Mesenchymal stem cell (in vitro differentiated cells and primary cell): ENCODE measurements around the gene CPNE7.

Experiments
- DNase-seq: peaks from one replicate; pipeline ENCODE4 v3.0.0-alpha.2; 2013
- H2AFZ ChIP-seq: one replicate; pipeline ENCODE4 v1.6.1; 2013; ENCODE audit warnings: low read depth, mild to moderate bottlenecking, control low read depth, inconsistent platforms, low read length, moderate library complexity
- H2AK5ac ChIP-seq: 2 replicates; pipeline ENCODE4 v1.6.1; 2013; ENCODE audit warnings: low read length, moderate library complexity, mild to moderate bottlenecking, inconsistent platforms; ENCODE audit not compliant: severe bottlenecking
- H2BK120ac ChIP-seq: one replicate; pipeline ENCODE4 v1.6.1; 2013; ENCODE audit warnings: low read depth, mild to moderate bottlenecking, inconsistent platforms, low read length, moderate library complexity
- H2BK12ac ChIP-seq, 2 experiments: one replicate each; pipeline ENCODE4 v1.6.1; 2013; ENCODE audit warnings: inconsistent platforms in 2 of 2, low read length in 2 of 2, mild to moderate bottlenecking in 2 of 2, moderate library complexity in 2 of 2, control low read depth in 1 of 2
- H2BK15ac ChIP-seq: one replicate; pipeline ENCODE4 v1.6.1; 2013; ENCODE audit warnings: mild to moderate bottlenecking, low read depth, inconsistent platforms; ENCODE audit not compliant: poor library complexity, severe bottlenecking
- H2BK5ac ChIP-seq: 2 replicates; pipeline ENCODE4 v1.6.1; 2013; ENCODE audit warnings: low read depth, mild to moderate bottlenecking, low read length, control low read depth, inconsistent platforms; ENCODE audit not compliant: poor library complexity, severe bottlenecking
- H3K14ac ChIP-seq, 2 experiments: one replicate each; pipeline ENCODE4 v1.6.1; 2013; ENCODE audit warnings: inconsistent platforms in 2 of 2, low read length in 2 of 2, control low read depth in 1 of 2, mild to moderate bottlenecking in 1 of 2, moderate library complexity in 1 of 2
- H3K18ac ChIP-seq, 2 experiments: one replicate each; pipeline ENCODE4 v1.6.1; 2013; ENCODE audit warnings: inconsistent platforms in 2 of 2, low read length in 2 of 2, control low read depth in 1 of 2, low read depth in 1 of 2, mild to moderate bottlenecking in 1 of 2
- H3K23ac ChIP-seq, 2 experiments: one replicate each; pipeline ENCODE4 v1.6.1; 2013; ENCODE audit warnings: inconsistent platforms in 2 of 2, low read length in 2 of 2, mild to moderate bottlenecking in 2 of 2, moderate library complexity in 2 of 2, control low read depth in 1 of 2
- H3K27ac ChIP-seq: 2 replicates; pipeline ENCODE4 v1.5.1; 2013; ENCODE audit warnings: mild to moderate bottlenecking, moderate library complexity, low read length, control low read depth, inconsistent platforms; ENCODE audit not compliant: poor library complexity, severe bottlenecking
- H3K27me3 ChIP-seq, 2 experiments: 2 replicates each; pipeline versions ENCODE4 v1.6.1 to v1.7.0; 2013; ENCODE audit warnings: low read length in 2 of 2, mild to moderate bottlenecking in 2 of 2, moderate library complexity in 2 of 2, control low read depth in 1 of 2, inconsistent platforms in 1 of 2; ENCODE audit not compliant: control insufficient read depth in 1 of 2, insufficient read depth in 1 of 2
- H3K36me3 ChIP-seq, 2 experiments: 2 replicates each; pipeline versions ENCODE4 v1.6.1 to v1.7.0; 2013; ENCODE audit warnings: low read length in 2 of 2, control low read depth in 1 of 2, inconsistent platforms in 1 of 2, low read depth in 1 of 2, mild to moderate bottlenecking in 1 of 2; ENCODE audit not compliant: insufficient read depth in 2 of 2, control insufficient read depth in 1 of 2
- H3K4ac ChIP-seq, 2 experiments: one replicate each; pipeline ENCODE4 v1.6.1; 2013; ENCODE audit warnings: inconsistent platforms in 2 of 2, low read length in 2 of 2, mild to moderate bottlenecking in 2 of 2, moderate library complexity in 2 of 2, control low read depth in 1 of 2, low read depth in 1 of 2
- H3K4me1 ChIP-seq: 2 replicates; pipeline ENCODE4 v1.6.1; 2013; ENCODE audit warnings: low read depth, low read length, control low read depth; ENCODE audit not compliant: control insufficient read depth, insufficient read depth
- H3K4me2 ChIP-seq: 2 replicates; pipeline ENCODE4 v1.6.1; 2013; ENCODE audit warnings: low read length, mild to moderate bottlenecking, inconsistent platforms; ENCODE audit not compliant: poor library complexity, severe bottlenecking
- H3K4me3 ChIP-seq, 2 experiments: 2 replicates each; pipeline versions ENCODE4 v1.5.1 to v1.7.0; 2013; ENCODE audit warnings: low read length in 2 of 2, mild to moderate bottlenecking in 2 of 2, control low read depth in 1 of 2, low read depth in 1 of 2; ENCODE audit not compliant: insufficient read depth in 1 of 2
- H3K79me1 ChIP-seq: replicated peaks from 2 replicates; pipeline ENCODE4 v1.6.1; 2013; ENCODE audit warnings: mild to moderate bottlenecking, control low read depth, low read length, inconsistent platforms; ENCODE audit not compliant: poor library complexity, severe bottlenecking
- H3K9ac ChIP-seq: 2 replicates; pipeline ENCODE4 v1.7.0; 2013; ENCODE audit warnings: mild to moderate bottlenecking, low read length, moderate library complexity
- H3K9me3 ChIP-seq: 2 replicates; pipeline ENCODE4 v1.7.0; 2013; ENCODE audit warnings: mild to moderate bottlenecking, low read length; ENCODE audit not compliant: control insufficient read depth
- H4K8ac ChIP-seq: one replicate; pipeline ENCODE4 v1.6.1; 2013; ENCODE audit warnings: inconsistent platforms, mild to moderate bottlenecking, low read length, moderate library complexity
- H4K91ac ChIP-seq: one replicate; pipeline ENCODE4 v1.6.1; 2013; ENCODE audit warnings: mild to moderate bottlenecking, low read length, inconsistent platforms
- WGBS: methylation state at CpG from one replicate; pipeline ENCODE4 v1.1.7; 2013; ENCODE audit warnings: mixed read lengths; 5-methylcytosine and 5-hydroxymethylcytosine counted together

The CPNE7 gene

GRCh38 chr16:89602952-89603590 lies 27.5 kb downstream of the CPNE7 start:
- peaks cover 0 to 24% of the 10 kb centered on the region in 2 experiments for H3K27me3 ChIP-seq
- no peak overlapping the region for H2AK5ac ChIP-seq
- peak overlapping the region in 1 of 2 experiments; percentile 29 for H3K4me3 ChIP-seq
- no peaks in the 10 kb centered on the region for H3K36me3 ChIP-seq
- H3K27ac ChIP-seq: peak overlapping the region; percentile 85
- WGBS: 69% methylated on average over 4 of the region's 5 CpGs
- no peaks in the 10 kb centered on the region for H3K79me1 ChIP-seq
- no peaks in the 10 kb centered on the region for H3K9me3 ChIP-seq
- peak overlapping the region; percentile 66 for H4K8ac ChIP-seq
- no peak overlapping the region for H3K9ac ChIP-seq
- peak overlapping the region; percentile 25 to 79 for H2BK12ac ChIP-seq
- peak overlapping the region; percentile 44 to 45 for H3K18ac ChIP-seq
- H4K91ac ChIP-seq: peak overlapping the region; percentile 78
- peak overlapping the region in 1 of 2 experiments; percentile 37 for H3K14ac ChIP-seq
- H3K23ac ChIP-seq: no peak overlapping the region
- no peak overlapping the region for H2BK15ac ChIP-seq
- H2BK120ac ChIP-seq: no peak overlapping the region
- H3K4ac ChIP-seq: peak overlapping the region; percentile 12 to 35
- H3K4me2 ChIP-seq: peak overlapping the region; percentile 15
- peak overlapping the region; percentile 35 for H2BK5ac ChIP-seq
- peak overlapping the region; percentile 7 for H2AFZ ChIP-seq
- peaks cover 29% of the 10 kb centered on the region for H3K4me1 ChIP-seq
- no peak for DNase-seq

DNA sequence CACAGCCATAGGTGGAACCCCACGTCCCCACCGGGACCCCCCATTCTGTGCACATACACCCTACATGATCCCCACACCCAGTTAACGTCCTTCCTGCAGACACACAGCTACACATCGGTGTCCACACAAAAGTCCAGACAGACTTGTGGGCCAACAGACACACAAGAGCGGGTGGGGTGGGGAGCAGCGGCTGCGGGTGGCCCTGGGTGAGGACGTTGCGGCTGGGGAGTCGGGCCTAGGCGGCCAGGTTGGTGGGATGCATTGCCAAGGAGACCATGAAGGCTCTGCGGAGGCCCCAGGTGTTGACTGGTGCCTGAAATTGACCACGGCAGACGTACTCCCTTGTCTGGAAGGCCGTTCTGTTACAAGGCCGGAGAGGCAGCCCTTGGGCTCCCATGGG lies 29.2 kb downstream of the CPNE7 start:
- no peak overlapping the region for H2BK12ac ChIP-seq
- no peak overlapping the region for H2BK5ac ChIP-seq
- no peak overlapping the region for H3K4me2 ChIP-seq
- no peak overlapping the region for H2AK5ac ChIP-seq
- H3K27me3 ChIP-seq: peaks cover 0 to 31% of the 10 kb centered on the region in 2 experiments
- no peak overlapping the region for H3K4ac ChIP-seq
- H3K4me3 ChIP-seq: no peak overlapping the region
- no peak overlapping the region for H3K23ac ChIP-seq
- no peak overlapping the region for H3K18ac ChIP-seq
- no peak overlapping the region for H3K9ac ChIP-seq
- H3K9me3 ChIP-seq: no peaks in the 10 kb centered on the region
- no peak for DNase-seq
- H3K27ac ChIP-seq: no peak overlapping the region
- peaks cover 32% of the 10 kb centered on the region for H3K4me1 ChIP-seq
- no peak overlapping the region for H2BK120ac ChIP-seq
- H3K36me3 ChIP-seq: no peaks in the 10 kb centered on the region
- WGBS: 93% methylated on average over 16 of the region's 16 CpGs
- H3K79me1 ChIP-seq: no peaks in the 10 kb centered on the region
- H2AFZ ChIP-seq: no peak overlapping the region
- H4K8ac ChIP-seq: no peak overlapping the region
- H4K91ac ChIP-seq: no peak overlapping the region
- no peak overlapping the region for H2BK15ac ChIP-seq
- H3K14ac ChIP-seq: no peak overlapping the region

- Histone ChIP-seq H3K27me3 (peaks cover 0 to 31% of the 10 kb centered on the region in 2 experiments), H3K27ac (no peak overlapping the region), H3K4me3 (no peak overlapping the region), H4K8ac (no peak overlapping the region), H2AK5ac (no peak overlapping the region), H3K9ac (no peak overlapping the region), H3K4me2 (no peak overlapping the region), H3K9me3 (no peaks in the 10 kb centered on the region), H4K91ac (no peak overlapping the region), H2BK120ac (no peak overlapping the region), H3K4ac (no peak overlapping the region), H3K4me1 (peaks cover 31% of the 10 kb centered on the region), H3K14ac (no peak overlapping the region), H3K23ac (no peak overlapping the region), H3K18ac (no peak overlapping the region), H3K79me1 (no peaks in the 10 kb centered on the region), H2BK5ac (no peak overlapping the region), H2BK15ac (peak overlapping the region; percentile 74), H2BK12ac (no peak overlapping the region), H2AFZ (no peak overlapping the region), H3K36me3 (no peaks in the 10 kb centered on the region)
- 95% methylated on average over 33 of the region's 34 CpGs for WGBS
- no peak for DNase-seq
Observed at GRCh38 chr16:89605186-89605970, 29.8 kb downstream of the CPNE7 start.

DNA sequence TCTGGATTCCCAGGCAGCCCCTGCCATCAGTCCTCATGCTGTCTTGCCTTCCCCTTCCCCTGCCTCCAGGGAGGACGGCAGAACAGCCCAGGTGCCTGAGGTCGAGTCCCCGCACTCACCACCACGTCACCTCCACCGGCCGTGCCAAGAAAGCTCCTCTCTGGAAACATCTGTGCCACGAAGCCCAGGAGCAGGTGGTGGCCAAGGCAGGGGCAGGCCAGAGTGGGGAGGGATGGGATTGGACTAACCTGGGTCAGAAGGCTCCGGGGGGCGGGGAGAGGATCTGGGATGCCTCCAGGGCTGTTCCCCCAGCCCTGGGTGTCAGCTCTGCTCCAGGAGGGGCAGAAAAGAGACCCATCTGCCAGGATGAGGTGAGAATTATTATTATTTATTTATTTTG lies 30.4 kb downstream of the CPNE7 start:
- Histone ChIP-seq H2BK15ac (peak overlapping the region; percentile 74), H3K9me3 (no peaks in the 10 kb centered on the region), H2BK5ac (no peak overlapping the region), H2AFZ (no peak overlapping the region), H2BK12ac (no peak overlapping the region), H3K79me1 (no peaks in the 10 kb centered on the region), H3K36me3 (no peaks in the 10 kb centered on the region), H3K4me2 (no peak overlapping the region), H3K23ac (no peak overlapping the region), H3K4me1 (peaks cover 28% of the 10 kb centered on the region), H3K9ac (no peak overlapping the region), H2BK120ac (no peak overlapping the region), H3K4me3 (no peak overlapping the region), H3K14ac (no peak overlapping the region), H2AK5ac (no peak overlapping the region), H4K91ac (no peak overlapping the region), H3K27me3 (peaks cover 0 to 31% of the 10 kb centered on the region in 2 experiments), H3K4ac (no peak overlapping the region), H4K8ac (no peak overlapping the region), H3K18ac (no peak overlapping the region), H3K27ac (no peak overlapping the region)
- no peak for DNase-seq
- 91% methylated on average over 7 of the region's 9 CpGs for WGBS
